ENCODE data around the gene DDRGK1. TPM values are rescaled to one million over a fixed set of nuclear protein-coding genes. Genes with fewer than 3 reads are reported as not detected.

Gene DDRGK1
- total RNA-seq, 1 donor from 2014 or later: 68.2 TPM

GRCh38 chr20:3237011-3237957, 32.8 kb upstream of the DDRGK1 start:
- DNase-seq (ENCODE audit: low spot score): no peak
- intact Hi-C loops (cut with DNase I): no loop called here
- no peak for ATAC-seq

DNA sequence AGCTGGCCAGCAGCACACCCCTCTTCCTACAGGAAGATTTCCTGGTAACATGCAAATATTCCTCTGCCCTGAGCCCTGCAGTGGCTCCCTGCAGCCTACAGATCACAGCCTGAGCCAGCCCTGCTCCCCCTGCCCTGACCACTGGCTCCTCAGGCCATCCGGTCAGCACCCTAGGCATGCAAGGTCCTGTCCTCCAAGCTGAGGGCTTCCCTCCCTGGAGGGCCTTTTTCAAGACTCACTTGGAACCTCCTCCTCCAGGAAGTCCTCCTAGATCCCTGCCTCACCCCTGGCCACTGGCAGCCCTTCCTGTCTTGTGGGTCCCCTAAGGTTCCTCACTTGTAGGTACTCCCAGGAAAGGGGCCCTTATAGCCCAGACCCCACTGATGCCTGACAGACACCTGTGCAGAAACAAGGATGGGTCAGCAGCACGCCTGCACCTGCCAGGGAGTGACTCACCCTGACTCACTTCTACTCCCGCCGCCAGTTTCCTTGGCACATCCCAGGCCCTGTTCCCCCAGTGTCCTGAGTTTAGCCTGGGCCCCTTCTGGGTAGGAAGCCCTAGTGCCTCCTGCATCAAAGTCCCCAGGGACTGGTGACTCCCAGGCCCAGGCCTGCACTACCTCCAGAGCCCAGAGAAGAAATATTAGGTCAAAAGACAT, 31.3 kb upstream of the DDRGK1 start:
- DNase-seq (ENCODE audit: low spot score) (no peak), ATAC-seq (no peak)
- intact Hi-C loops (cut with DNase I): no loop called here

DNA sequence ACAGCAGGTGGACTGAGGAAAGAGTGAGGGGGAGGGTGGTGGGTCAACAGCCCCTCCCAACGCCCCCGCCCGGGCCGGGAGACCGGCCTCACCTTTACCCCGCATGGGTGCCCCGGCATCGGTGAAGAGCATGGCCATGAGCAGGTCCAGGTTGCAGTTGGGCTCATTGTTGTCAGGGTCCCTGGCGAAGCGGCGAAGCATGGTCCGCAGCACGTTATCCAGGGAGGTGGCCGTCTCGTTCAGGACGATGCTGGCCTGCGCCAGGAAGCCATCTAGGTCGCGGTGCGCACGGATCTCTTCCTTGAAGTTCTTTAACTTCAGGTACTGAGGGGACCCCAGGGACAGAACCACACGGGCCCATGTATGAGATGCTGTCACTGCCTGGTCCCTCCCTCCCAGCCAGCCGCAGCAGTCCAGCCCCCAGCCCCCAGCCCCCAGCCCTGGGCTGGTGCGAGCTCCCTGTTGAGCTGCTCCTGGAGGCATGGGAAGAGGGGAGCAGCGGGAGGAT, 29.6 kb upstream of the DDRGK1 start:
- intact Hi-C loops (cut with DNase I): no loop called here
- DNase-seq (ENCODE audit: low spot score): no peak
- no peak for ATAC-seq

DNA sequence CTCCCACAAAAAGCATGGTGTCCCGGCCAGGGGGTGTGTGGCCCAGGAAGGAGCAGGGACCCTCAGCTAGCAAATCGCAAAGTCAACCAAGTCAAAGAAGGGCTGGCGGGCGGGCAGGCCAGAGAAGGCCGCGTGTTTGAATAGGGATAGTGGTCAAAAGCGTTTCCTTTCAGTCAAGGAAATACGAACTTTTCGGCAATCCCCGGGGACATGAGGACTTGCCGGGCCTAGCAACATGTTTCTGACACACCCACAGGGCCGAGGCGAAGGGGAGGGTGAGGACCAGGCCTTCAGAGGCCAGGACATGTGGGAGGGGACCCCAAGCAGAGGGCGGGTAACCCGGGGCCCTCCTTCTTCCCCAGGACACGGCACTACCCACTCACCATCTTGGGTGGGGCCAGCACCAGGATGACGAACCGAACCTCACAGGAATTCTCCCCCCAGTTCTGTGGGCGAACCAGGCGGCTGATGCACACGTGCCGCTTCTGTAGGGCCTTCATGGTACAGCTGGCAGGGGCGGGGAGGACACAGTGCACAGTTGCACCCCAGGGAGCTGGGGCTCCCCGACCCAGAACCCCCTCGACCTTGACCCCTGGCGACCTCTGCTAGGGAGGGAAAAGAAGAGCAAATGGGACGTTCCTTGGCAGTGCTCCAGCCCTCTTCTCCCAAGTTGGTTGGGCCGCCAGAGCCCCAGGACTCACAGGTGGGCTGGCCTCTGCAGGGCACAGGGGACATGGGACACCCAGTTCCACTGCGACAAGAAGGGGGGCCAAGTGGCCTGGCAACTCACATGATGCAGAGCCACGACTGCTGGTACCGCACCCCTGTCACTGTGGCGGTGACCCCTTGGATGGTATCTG, 28.9 kb upstream of the DDRGK1 start:
- intact Hi-C loops (cut with DNase I): no loop called here
- no peak for ATAC-seq
- DNase-seq (ENCODE audit: low spot score): no peak

GRCh38 chr20:3231889-3232588, 27.6 kb upstream of the DDRGK1 start:
- intact Hi-C loops (cut with DNase I): no loop called here
- DNase-seq (ENCODE audit: low spot score) (no peak), ATAC-seq (no peak)

- intact Hi-C loops (cut with DNase I): no loop called here
- no peak for ATAC-seq
- DNase-seq (ENCODE audit: low spot score): no peak
Measured at GRCh38 chr20:3231116-3231515, 26.6 kb upstream of the DDRGK1 start.

GRCh38 chr20:3229798-3230197, 25.3 kb upstream of the DDRGK1 start:
- intact Hi-C loops (cut with DNase I): no loop called here
- no peak for ATAC-seq
- DNase-seq (ENCODE audit: low spot score): no peak

GRCh38 chr20:3229158-3229557, 24.7 kb upstream of the DDRGK1 start:
- ATAC-seq (no peak), DNase-seq (ENCODE audit: low spot score) (no peak)
- intact Hi-C loops (cut with DNase I): no loop called here

GRCh38 chr20:3228750-3229032, 24.2 kb upstream of the DDRGK1 start:
- no peak for ATAC-seq
- no peak for DNase-seq (ENCODE audit: low spot score)
- intact Hi-C loops (cut with DNase I): no loop called here

DNA sequence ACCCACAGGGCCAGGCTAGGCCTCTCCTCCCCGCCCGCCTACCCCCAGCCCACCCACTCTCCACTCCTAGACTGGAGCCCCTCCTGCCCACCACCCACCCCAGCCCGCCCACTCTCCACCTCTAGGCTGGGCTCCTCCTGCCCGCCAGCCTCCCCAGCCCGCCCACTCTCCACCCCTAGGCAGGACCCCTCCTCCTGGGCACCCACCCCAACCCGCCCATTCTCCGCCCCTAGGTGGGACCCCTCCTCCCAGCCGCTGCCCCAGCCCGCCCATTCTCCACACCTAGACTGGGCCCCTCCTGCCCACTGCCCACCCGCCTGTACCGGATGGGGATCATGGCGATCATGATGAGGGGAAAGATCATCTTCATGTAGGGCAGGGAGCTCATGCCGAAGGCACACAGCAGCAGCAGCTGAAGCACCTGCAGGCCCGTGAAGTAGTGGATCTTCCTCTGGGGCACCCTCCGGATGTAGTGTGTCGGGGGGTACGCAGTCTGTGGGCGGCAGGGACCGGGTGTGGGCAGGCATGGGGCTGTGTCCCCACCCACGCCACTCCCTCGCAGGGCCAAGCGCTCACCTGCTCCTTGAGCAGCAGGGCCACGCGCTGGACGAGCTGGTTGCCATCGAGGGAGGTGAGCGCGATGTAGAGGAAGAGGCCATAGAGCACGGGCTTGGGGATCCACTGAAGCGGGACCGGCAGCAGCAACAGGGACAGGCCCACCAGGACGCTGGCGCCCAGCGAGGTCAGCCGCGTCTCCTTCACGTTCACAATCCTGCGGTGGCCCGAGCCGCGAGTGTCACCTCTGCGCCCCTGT, 23.7 kb upstream of the DDRGK1 start:
- intact Hi-C loops (cut with DNase I): no loop called here
- ATAC-seq (no peak), DNase-seq (ENCODE audit: low spot score) (peak; percentile 51)

DNA sequence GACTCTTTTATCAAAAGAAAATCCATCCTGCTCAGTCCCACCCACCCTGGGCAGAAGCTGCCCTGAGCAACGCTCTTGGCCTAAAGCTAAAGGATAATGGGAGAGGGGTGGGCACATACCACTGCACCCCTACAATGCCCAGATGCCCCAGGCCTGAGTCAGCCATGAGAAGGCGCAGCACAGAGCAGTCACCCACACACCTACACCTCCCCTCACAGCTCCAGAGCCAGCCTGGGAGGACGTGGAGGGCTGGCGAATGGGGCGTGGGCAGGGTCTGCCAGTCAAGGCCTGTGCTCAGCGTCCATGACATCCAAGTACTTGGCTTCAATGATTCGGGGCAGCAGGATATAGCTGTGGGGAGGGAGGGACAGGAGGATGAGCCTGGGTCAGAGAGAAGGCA, 23.0 kb upstream of the DDRGK1 start:
- no peak for DNase-seq (ENCODE audit: low spot score)
- intact Hi-C loops (cut with DNase I): no loop called here
- no peak for ATAC-seq

DNA sequence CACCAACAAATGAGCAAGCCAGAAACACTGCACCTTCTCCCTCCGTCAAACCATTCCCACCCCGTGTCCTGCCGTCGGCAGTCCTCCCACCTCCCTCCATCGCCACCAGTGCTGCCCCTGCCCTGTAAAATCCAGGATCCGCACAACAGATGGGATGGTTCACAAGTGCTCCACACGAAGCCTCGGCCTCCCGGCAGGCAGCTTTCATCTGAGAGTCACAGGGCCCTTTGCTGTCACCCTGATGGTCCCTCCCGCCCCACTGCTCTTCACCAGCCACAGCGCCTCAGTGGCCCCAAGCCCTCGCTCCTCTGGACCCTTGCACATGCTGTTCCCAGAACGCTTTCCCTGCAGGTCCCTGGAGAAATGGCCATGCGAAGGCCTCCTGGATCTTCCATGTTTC, 22.4 kb upstream of the DDRGK1 start:
- intact Hi-C loops (cut with DNase I): no loop called here
- no peak for DNase-seq (ENCODE audit: low spot score)
- no peak for ATAC-seq

DNA sequence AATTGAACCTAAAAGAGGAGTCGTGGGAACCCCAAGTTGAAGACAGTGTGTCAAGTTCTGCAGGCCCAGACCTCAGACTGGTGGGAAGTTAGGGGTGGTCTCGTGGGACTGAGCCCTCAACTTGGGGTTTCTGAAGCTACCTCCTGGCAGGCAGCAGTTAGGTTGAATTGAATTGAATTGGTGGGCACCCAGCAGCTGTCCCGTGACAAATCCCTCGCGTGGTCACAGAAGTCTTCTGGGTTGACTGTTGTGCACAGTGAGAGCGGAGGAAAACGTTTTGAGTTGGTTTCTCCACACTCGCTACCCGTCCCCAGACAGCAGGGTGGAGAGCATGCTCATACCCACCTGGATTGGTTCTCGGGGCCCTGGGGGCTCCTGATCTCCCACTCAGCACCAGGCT, 21.6 kb upstream of the DDRGK1 start:
- intact Hi-C loops (cut with DNase I): no loop called here
- ATAC-seq (no peak), DNase-seq (ENCODE audit: low spot score) (no peak)

- intact Hi-C loops (cut with DNase I): no loop called here
- ATAC-seq (no peak), DNase-seq (ENCODE audit: low spot score) (no peak)
Measured at GRCh38 chr20:3224681-3225421, 20.4 kb upstream of the DDRGK1 start.

- intact Hi-C loops (cut with DNase I): no loop called here
- DNase-seq (ENCODE audit: low spot score) (no peak), ATAC-seq (no peak)
Measured at GRCh38 chr20:3223994-3224680, 19.7 kb upstream of the DDRGK1 start.

- no peak for ATAC-seq
- DNase-seq (ENCODE audit: low spot score): no peak
- intact Hi-C loops (cut with DNase I): no loop called here
Measured at GRCh38 chr20:3223651-3223993, 19.1 kb upstream of the DDRGK1 start.

All from sciatic nerve (tissue), 2 donors.